Stimulated activated naive CD8-positive, alpha-beta T cell treated with anti-CD3 and anti-CD28 coated beads, Interleukin-15, amount 100 ng/mL, for 72 hours (primary cell): ENCODE results near the gene SYT17.

Experiments used
- ATAC-seq: fragments of 150-1000 bp; cut with Tn5 transposase; 2 replicates; pipeline ENCODE4 v1.10.0; 2021; ENCODE audit warnings: mild to moderate bottlenecking, moderate library complexity
- DNase-seq, 2 donors: peaks; one replicate each; pipeline ENCODE4 v3.0.0; 2021 to 2022
- H3K27ac Mint-ChIP-seq, 2 donors: one replicate each; pipeline ENCODE4 v1.8.0; 2022; ENCODE audit warnings: mild to moderate bottlenecking in 2 of 2, mixed read lengths in 2 of 2, moderate library complexity in 2 of 2
- H3K27me3 Mint-ChIP-seq: one replicate; pipeline ENCODE4 v1.8.0; 2022; ENCODE audit warnings: mixed read lengths
- H3K4me1 Mint-ChIP-seq: one replicate; pipeline ENCODE4 v1.8.0; 2022; ENCODE audit warnings: mild to moderate bottlenecking, mixed read lengths
- H3K4me3 Mint-ChIP-seq, 2 donors: one replicate each; pipeline ENCODE4 v1.8.0; 2022; ENCODE audit warnings: mild to moderate bottlenecking in 2 of 2, mixed read lengths in 2 of 2, moderate library complexity in 1 of 2
- H3K9me3 Mint-ChIP-seq, 2 donors: one replicate each; pipeline ENCODE4 v1.8.0; 2022; ENCODE audit warnings: mixed read lengths in 2 of 2

Gene SYT17

DNA sequence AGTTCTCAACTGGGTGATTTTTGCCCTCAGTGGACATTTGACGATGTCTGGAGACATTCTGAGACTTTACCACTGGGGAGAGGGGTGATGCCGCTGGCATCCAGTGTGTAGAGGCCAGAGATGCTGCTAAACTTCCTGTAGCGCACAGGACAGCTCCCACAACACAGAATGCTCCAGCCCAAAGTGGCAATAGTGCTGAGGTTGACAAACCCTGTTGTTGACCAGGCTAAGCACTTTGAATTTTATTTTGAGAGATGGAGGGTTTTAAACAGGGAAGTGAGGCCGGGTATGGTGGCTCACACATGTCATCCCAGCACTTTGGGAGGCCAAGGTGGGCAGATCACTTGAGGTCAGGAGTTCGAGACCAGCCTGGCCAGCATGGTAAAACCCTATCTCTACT, 44.0 kb downstream of the SYT17 start:
- Mint-ChIP-seq H3K27ac (no peak overlapping the region), H3K27me3 (no peaks in the 10 kb centered on the region), H3K9me3 (peaks cover 13 to 24% of the 10 kb centered on the region in 2 donors), H3K4me3 (no peak overlapping the region), H3K4me1 (no peaks in the 10 kb centered on the region)
- ATAC-seq (no peak), DNase-seq (no peak)

DNA sequence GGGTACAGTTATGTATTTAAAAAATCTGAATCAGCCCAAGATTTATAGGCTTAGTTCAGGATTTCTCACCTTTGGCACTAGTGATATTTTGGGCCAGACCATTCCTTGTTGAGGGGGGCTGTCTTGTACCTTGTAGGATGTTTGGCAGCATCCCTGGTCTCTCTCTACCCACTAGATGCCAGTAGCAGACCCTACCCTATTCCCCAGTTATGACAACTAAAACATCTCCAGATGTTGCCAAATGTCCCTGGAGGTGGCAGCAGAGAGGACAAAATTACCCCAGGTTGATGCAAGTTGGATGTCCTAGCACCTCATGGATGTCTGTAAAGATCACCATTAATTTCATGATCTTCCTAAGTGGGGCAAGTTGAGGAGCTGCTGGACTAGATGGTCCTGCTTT, 45.8 kb downstream of the SYT17 start:
- no peak for DNase-seq

DNA sequence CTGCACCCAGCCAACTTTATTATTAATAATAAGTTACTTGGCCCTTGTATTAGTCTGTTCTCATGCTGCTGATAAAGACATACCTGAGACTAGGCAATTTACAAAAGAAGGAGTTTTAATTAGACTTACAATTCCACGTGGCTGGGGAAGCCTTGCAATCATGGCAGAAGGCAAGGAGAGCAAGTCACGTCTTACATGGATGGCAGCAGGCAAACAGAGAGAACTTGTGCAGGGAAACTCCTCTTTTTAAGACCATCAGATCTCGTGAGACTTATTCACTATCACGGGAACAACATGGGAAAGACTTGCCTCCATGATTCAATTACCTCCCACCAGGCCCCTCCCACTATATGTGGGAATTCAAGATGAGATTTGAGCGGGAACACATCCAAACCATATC, 47.7 kb downstream of the SYT17 start:
- ATAC-seq (no peak), DNase-seq (no peak)
- Mint-ChIP-seq H3K9me3 (peaks cover 13 to 24% of the 10 kb centered on the region in 2 donors), H3K4me3 (no peak overlapping the region), H3K27me3 (no peaks in the 10 kb centered on the region), H3K27ac (no peak overlapping the region), H3K4me1 (no peaks in the 10 kb centered on the region)

More for the DNA sequence above, 45.8 kb downstream of the SYT17 start:
- no peak for ATAC-seq
- H3K27ac Mint-ChIP-seq: no peak overlapping the region
- H3K9me3 Mint-ChIP-seq: peaks cover 13 to 24% of the 10 kb centered on the region in 2 donors
- H3K4me3 Mint-ChIP-seq: no peak overlapping the region
- no peaks in the 10 kb centered on the region for H3K4me1 Mint-ChIP-seq
- H3K27me3 Mint-ChIP-seq: no peaks in the 10 kb centered on the region

DNA sequence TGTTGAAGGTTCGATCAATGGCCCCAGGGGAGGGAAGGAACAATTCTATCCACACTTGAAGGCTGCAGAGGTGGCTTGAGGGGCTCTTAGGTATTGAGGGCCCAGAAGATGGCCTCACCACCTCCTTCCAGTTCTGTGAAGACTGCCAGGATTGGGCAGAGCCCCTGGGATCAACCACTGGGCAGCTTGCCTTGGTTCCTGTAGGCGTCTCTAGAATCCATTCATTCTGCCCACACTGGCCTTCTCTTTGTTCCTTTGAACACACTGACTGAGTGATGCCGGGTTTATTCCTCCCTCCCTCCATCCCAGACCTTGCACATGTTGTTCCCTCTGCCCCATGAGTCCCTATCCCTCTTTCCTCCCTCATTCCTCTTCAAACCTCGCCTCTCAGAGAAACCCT, 50.5 kb downstream of the SYT17 start:
- Mint-ChIP-seq H3K4me1 (no peaks in the 10 kb centered on the region), H3K9me3 (peaks cover 0 to 6% of the 10 kb centered on the region in 2 donors), H3K4me3 (no peak overlapping the region), H3K27me3 (no peaks in the 10 kb centered on the region), H3K27ac (no peak overlapping the region)
- no peak for ATAC-seq
- DNase-seq: no peak

DNA sequence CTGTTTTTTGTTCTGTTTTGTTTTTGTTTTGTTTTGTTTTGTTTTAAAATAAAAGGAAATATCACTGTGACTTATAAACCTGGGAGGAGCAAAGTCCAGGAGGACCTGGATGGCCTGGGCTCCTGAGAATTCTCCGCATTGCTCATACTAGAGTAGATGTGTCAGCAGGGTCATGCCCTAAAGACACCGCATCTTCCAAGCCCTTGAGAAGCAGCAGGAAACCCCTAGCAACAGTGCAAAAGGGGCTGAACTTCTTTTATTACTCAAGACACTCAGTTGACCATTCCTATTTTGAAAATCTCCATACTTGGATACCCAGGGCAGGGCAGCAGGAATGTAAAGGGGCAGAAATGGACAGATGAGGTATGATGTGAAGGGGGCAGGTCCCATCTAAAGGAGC, 51.8 kb downstream of the SYT17 start:
- ATAC-seq: no peak
- H3K4me1 Mint-ChIP-seq: no peaks in the 10 kb centered on the region
- no peak for DNase-seq
- H3K9me3 Mint-ChIP-seq: peaks cover 5 to 6% of the 10 kb centered on the region in 2 donors
- H3K27ac Mint-ChIP-seq: no peak overlapping the region
- H3K27me3 Mint-ChIP-seq: no peaks in the 10 kb centered on the region
- no peak overlapping the region for H3K4me3 Mint-ChIP-seq

DNA sequence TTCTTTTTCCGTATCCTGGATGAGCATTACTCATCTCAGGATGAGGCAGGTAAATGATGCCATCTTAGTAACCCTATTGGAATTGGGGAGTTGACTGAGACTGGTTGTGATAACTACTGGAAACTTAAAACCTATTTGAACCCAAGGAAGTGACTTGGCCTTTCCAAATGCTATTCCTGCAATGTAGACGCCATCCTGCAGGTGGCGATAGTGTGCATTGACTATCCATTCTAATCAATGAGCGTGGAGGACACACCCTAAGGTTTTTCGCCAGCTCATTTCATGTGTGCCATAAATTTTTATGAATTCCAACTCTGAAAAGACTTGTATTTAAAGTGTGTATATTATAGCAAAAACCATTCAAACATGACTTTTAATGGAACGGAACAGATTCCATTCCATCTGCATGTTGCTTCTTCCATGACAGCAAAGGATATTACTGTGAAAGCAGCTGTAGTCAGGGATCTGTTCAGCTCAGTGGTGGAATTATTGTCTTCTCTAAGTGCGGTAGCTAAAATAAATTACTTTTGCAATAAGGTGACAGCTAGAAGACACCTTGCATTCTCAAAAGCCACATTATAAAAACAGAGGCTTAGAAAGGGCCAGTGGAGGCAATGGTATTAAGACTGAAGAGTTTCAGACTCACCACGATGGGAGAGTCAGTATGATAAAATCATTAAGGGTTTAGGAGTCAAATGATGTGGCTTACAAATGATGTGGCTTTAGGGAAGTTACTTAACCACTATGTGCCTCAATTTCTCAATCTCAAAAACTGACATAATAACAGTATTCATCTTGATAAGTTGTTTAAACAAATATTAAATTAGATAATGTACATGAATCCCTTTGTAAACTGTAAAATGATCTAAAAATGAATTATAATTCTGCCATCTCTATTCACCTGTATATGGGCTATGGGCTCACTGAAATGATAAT, 55.5 kb downstream of the SYT17 start:
- Mint-ChIP-seq H3K9me3 (peaks cover 0 to 5% of the 10 kb centered on the region in 2 donors), H3K4me3 (no peak overlapping the region), H3K27ac (no peak overlapping the region), H3K4me1 (no peaks in the 10 kb centered on the region), H3K27me3 (no peaks in the 10 kb centered on the region)
- DNase-seq (peak; percentile 18 to 23), ATAC-seq (no peak)

DNA sequence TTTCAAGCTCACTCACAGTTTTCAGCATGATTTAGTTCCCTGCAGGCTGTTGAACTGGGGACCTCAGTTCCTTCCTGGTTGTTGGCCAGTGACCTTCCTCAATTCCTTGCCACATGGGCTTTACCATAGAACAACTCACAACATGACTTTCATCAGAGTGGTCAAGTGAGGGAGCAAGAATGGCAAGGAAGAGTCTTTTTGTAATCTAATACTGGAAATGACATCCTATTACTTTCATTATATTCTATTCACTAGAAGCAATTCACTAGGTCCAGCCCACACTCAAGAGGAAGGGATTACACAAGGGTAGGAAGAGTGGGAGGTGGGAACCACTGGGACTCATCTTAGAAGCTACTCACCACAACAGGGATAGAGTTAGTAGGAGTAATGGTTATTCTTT, 57.6 kb downstream of the SYT17 start:
- ATAC-seq: no peak
- peaks cover 0 to 5% of the 10 kb centered on the region in 2 donors for H3K9me3 Mint-ChIP-seq
- no peaks in the 10 kb centered on the region for H3K4me1 Mint-ChIP-seq
- H3K27me3 Mint-ChIP-seq: peaks cover 9% of the 10 kb centered on the region
- H3K4me3 Mint-ChIP-seq: no peak overlapping the region
- H3K27ac Mint-ChIP-seq: no peak overlapping the region
- no peak for DNase-seq

DNA sequence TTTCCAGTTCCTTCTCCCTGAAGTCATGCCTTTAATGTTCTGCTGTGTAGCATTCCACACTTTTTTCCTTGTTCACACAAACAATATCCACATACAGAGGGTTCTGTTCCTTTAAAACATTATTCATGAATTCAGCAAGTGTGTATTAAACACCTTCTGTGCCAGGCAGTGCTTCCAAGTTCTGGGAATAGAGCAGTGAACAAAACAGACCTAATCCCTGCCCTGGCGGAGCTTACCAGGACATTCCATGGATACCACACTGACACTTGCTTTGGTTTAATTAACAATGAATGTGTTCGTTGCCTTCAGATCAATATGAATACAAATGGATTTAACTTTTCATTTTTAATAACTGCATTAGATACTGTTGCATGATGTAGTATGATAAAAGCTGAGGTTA, 59.6 kb downstream of the SYT17 start:
- Mint-ChIP-seq H3K27me3 (peaks cover 16% of the 10 kb centered on the region), H3K4me3 (no peak overlapping the region), H3K27ac (no peak overlapping the region), H3K4me1 (no peaks in the 10 kb centered on the region), H3K9me3 (peaks cover 5 to 7% of the 10 kb centered on the region in 2 donors)
- ATAC-seq (no peak), DNase-seq (no peak)

DNA sequence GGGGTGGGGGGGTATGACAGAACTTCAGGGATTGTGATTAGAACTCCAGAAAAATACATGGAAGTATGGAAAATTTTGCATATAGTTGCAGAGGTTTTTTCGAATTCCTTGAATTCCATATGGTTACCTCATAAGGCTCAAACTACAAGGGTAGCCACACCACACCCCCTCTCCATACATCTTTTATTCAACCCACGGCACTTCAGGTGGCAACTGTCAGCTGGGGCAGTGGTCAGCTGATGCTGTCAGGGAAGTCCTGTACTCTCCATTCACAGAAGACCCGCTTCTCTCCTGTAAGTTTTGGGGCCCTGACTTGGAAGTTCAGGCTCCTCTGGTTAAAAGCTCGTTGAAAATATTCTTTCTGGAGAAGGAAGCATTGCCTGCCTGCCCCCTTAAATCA, 60.0 kb downstream of the SYT17 start:
- Mint-ChIP-seq H3K9me3 (peaks cover 5 to 7% of the 10 kb centered on the region in 2 donors), H3K4me3 (no peak overlapping the region), H3K4me1 (no peaks in the 10 kb centered on the region), H3K27me3 (peaks cover 16% of the 10 kb centered on the region), H3K27ac (no peak overlapping the region)
- DNase-seq (no peak), ATAC-seq (no peak)

DNA sequence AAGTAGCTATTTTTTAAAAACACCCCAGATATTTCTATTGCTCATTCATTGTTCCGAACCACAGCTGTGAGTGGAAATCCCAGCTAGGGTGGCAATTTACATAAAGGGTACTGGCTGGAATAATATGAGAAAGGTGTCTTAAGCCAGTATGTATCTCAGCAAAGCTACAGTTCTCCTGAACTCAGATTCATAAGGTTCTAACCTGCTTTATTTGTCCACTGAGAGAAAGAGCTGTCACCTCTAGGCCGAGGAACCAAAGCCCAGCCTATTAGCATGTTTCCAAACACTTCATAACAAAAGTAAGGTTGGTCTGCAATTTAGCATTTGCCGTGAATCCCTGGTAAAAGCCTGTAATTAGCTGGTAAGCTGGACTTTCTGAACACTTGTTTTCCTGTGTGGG, 60.5 kb downstream of the SYT17 start:
- no peak for ATAC-seq
- Mint-ChIP-seq H3K27me3 (peaks cover 16% of the 10 kb centered on the region), H3K4me1 (no peaks in the 10 kb centered on the region), H3K4me3 (no peak overlapping the region), H3K9me3 (peaks cover 5 to 7% of the 10 kb centered on the region in 2 donors), H3K27ac (no peak overlapping the region)
- DNase-seq: no peak

DNA sequence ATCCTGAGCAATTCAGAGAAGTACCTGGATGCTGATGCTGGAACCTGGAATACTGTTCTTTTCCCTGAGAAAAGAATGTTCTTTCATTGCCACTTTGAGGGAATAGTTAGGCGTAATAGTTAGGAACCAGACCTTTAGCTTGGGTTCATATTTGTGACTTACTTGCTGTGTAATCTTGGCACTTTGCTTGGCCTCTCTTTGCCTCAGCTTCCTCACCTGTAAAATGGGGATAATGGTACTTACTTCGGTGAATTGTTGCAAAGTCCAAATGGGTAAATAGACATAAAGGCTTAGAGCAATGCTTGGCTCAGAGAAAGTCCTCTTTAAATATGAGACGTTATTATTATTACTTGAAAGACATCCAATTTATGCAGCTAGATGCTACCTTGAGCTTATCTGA, 62.5 kb downstream of the SYT17 start:
- DNase-seq: no peak
- H3K4me3 Mint-ChIP-seq: no peak overlapping the region
- H3K9me3 Mint-ChIP-seq: peaks cover 3 to 17% of the 10 kb centered on the region in 2 donors
- no peak overlapping the region for H3K27ac Mint-ChIP-seq
- no peaks in the 10 kb centered on the region for H3K4me1 Mint-ChIP-seq
- H3K27me3 Mint-ChIP-seq: peaks cover 16% of the 10 kb centered on the region
- no peak for ATAC-seq

DNA sequence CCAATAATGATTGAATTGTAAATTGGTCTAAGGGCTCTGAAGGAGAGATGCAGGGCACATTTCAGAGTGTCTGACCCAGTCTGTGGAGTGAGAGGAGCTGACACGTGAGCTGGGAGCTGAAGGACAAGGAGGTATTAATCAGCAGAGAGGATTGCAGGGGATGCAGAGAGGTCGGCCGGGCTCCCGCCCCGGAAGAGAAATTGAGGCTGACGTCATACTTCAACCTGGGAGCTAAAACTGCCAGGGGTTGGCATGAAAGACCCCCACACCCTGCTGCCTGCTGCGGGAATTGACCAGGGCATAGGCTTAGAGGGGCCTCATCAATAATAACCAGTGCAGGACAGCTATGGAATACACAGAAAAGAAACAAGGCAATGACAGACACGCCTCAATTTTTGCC, 63.8 kb downstream of the SYT17 start:
- H3K27me3 Mint-ChIP-seq: peaks cover 16% of the 10 kb centered on the region
- no peak for DNase-seq
- no peak overlapping the region for H3K4me3 Mint-ChIP-seq
- peaks cover 6 to 23% of the 10 kb centered on the region in 2 donors for H3K9me3 Mint-ChIP-seq
- ATAC-seq: no peak
- H3K27ac Mint-ChIP-seq: no peak overlapping the region
- no peaks in the 10 kb centered on the region for H3K4me1 Mint-ChIP-seq

DNA sequence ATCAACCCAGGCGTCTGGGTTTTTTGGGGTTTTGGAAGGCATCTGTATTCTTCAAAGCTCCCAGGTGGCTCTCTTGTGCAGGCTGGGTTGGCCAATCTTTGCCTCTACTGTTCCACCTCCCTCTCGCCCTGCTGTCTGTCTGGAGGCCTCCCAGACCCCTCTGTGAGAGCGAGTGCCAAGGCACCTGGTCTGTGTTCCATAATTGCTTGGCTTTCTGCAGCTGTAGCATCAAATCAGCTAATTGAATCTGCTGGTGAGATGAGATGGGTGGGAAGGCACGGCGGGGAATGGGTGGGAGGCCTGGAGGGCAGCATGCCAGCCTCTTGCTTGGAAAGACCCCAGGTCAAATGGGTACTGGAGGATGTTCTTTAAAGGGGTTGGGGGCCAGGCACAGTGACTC, 64.9 kb downstream of the SYT17 start:
- Mint-ChIP-seq H3K4me3 (no peak overlapping the region), H3K27ac (no peak overlapping the region), H3K9me3 (peaks cover 11 to 29% of the 10 kb centered on the region in 2 donors), H3K27me3 (peaks cover 16% of the 10 kb centered on the region), H3K4me1 (no peaks in the 10 kb centered on the region)
- ATAC-seq (no peak), DNase-seq (no peak)

DNA sequence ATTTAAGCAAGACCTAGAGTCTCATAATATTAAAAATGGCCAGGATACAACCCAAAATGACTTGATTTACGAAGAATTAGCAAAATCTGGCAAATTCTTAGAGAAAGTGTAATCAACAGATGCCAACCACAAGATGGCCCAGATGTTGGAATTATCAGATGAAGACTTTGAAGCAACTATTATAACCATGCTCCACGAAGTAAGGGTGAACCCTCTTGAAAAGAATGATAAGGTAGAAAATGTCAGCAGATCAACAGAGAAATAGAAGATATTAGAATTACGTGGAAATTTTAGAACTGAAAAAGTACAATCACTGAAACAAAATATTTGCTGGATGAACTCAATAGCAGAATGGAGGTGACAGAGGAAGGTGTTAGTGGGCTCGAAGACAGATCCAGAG, 67.4 kb downstream of the SYT17 start:
- ATAC-seq: no peak
- H3K27ac Mint-ChIP-seq: no peak overlapping the region
- no peak overlapping the region for H3K4me3 Mint-ChIP-seq
- no peaks in the 10 kb centered on the region for H3K4me1 Mint-ChIP-seq
- no peak for DNase-seq
- H3K27me3 Mint-ChIP-seq: peaks cover 7% of the 10 kb centered on the region
- H3K9me3 Mint-ChIP-seq: peaks cover 11 to 35% of the 10 kb centered on the region in 2 donors

DNA sequence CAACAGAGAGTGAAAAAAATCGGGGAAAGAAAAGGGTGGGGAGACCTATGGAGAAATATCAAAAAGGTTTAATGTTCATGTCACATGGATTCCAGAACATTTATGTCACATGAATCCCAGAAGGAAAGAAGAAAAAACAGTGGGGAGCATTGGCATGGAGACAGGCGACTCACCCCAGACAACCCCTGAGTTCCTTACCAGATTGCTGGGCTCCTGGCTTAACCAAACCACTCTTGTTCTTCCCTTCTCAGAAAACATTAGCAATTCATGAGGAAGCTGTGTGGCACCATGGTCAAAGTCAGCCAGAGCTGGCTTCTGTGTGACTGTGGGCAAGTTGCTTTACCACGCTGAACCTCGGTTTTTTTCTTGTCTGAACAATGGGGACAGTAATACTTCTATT, 67.8 kb downstream of the SYT17 start:
- Mint-ChIP-seq H3K27me3 (peaks cover 7% of the 10 kb centered on the region), H3K4me3 (no peak overlapping the region), H3K9me3 (peaks cover 11 to 35% of the 10 kb centered on the region in 2 donors), H3K4me1 (no peaks in the 10 kb centered on the region), H3K27ac (no peak overlapping the region)
- ATAC-seq (no peak), DNase-seq (no peak)

DNA sequence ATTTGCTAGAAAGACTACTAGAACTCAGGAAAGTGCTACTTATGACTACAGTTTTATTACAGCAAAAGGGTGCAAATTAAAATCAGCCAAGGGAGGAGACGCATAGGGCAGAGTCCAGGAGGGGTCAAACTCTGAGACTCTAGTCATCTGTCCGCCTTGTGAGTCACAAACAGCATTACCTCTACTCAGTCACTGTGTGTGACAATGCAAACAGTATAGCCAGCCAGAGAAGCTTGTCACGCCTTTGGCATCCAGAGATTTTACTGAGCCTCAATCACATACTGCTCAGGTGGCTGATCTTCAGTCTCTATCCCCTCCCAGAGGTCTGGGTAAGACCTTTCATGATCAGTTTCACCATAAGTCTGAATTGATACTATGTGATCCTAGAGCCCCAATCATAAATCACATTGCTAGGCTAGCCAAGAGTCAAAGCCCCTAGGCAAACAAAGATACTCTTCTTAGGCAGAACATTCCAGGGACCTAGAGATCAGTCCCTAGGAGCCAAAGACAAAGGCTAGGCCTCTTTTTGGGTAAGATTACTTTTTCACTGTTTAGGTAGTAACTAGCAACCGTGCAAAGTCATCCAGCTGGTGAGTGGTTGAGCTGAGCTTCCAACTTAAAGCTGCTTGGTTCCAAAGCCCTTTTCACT, 68.6 kb downstream of the SYT17 start:
- Mint-ChIP-seq H3K9me3 (peaks cover 11 to 33% of the 10 kb centered on the region in 2 donors), H3K27me3 (peaks cover 5% of the 10 kb centered on the region), H3K27ac (no peak overlapping the region), H3K4me1 (no peaks in the 10 kb centered on the region), H3K4me3 (no peak overlapping the region)
- DNase-seq (no peak), ATAC-seq (no peak)
